ENCODE measurements around the gene CLMP.
A peak's percentile ranks its signal among the peaks of the same experiment; 100 is the strongest.

CLMP gene

DNA sequence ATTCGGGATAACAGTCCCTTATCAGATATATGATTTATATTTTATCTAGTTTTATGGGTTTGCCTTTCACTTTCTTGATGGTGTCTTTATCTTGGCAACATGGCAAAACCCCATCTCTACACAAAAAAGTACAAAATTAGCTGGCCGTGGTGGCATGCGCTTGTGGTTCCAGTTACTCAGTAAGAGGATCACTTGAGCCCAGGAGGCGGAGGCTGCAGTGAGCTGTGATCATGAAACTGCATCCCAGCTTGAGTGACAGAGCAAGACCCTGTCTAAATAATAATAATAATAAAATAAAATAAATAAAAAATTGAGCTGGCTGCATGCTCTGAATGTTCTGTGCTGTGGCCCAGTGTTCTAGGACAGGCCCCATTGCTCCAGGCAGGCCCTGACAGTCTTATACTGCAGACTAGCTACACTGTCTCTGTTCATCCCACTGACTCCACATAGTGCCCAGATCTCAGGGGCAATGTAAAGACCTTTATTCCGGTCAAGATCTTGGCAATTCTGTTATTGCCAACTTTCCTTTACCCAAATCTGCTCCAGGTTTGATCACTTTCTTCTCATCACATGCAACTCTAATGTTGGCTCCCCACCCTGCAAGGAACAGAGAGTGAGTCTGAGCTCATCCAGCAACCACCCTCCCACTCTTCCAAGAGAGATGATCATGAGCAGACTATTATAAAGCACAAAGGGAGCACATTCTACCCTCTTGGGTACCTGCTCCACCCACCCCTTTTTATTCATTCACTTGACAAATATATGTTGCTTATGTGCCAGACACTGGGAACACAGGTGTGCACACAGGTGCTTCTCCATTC is 141.9 kb downstream of the CLMP start:
- no peak for DNase-seq

DNA sequence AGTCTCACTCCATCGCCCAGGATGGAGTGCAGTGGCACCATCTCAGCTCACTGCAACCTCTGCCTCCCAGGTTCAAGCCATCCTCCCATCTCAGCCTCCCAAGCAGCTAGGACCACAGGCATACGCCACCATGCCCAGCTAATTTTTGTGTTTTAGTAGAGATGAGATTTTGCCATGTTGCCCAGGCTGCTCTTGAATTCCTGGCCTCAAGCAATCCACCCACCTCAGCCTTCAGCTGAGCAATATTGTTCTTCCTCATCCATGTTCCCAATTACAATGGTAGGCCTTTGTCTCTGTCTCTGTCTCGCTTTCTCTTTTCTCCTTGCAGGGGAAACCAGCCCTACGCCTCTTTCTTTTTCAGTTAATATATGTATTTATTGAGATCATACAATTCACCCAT is 143.4 kb downstream of the CLMP start:
- no peak for DNase-seq

DNA sequence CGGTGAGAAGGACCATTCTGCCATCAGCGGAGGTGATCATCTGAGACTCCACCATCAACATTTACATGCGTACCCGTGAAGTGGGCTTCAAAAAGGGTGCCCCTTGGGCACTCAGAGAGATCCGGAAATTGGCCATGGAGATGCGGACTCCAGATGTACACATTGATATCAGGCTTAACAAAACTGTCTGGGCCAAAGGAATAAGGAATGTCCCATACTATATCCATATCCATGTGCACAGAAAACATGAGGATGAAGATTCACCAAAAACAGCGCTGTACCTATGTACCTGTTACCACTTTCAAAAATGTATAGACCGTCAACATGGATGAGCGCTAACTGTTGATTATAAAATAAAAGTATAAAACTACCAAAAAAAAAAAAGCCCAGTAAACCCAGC is 143.9 kb downstream of the CLMP start:
- no peak for DNase-seq

DNA sequence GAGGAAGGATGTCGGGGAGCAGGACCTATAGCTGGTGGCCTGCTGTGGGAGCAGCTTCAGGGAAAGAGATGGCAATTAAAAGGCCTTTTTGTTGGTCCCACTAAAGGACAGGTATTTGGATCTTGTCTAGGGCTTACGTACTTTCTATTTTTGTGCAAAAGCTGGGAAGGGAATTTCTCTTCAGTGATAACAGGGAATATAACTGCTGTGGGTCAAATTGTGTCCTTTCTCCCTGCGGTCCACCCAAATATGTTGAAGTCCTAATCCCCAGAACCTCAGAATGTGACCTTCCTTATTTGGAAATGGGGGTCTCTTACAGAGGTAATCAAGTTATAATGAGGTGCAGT is 147.1 kb downstream of the CLMP start:
- DNase-seq, result no peak

DNA sequence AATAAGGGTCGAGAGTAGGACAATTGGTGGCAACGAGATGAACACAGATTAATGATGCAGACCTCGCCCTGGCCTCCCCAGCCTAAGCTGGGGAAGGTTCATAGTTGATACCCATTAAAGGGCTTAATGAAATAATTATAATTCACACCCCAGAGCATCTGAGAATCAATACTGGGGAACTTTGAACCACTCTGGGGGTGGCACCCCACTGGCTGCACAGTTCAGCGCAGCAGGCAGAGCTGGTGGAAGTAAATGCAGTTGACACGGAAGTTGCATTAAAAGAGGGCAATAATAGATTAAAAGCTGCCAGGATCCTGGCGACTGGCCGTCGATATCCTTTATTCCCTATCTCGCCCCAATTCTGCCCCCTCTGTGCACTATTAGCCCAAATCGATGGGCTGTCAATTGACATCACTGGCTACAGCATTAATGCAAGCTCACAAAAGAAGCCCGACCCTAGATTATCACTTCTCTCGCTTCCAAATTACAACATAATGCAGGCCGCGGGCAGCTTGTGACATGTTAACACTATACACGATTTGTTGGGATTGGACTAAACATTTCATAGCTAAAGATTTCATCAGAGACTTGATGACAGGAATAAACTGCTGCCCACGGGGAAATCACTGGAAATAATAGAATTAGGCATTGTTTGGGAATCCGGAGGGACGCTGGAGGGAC is 147.6 kb downstream of the CLMP start:
- DNase-seq, result no peak

DNA sequence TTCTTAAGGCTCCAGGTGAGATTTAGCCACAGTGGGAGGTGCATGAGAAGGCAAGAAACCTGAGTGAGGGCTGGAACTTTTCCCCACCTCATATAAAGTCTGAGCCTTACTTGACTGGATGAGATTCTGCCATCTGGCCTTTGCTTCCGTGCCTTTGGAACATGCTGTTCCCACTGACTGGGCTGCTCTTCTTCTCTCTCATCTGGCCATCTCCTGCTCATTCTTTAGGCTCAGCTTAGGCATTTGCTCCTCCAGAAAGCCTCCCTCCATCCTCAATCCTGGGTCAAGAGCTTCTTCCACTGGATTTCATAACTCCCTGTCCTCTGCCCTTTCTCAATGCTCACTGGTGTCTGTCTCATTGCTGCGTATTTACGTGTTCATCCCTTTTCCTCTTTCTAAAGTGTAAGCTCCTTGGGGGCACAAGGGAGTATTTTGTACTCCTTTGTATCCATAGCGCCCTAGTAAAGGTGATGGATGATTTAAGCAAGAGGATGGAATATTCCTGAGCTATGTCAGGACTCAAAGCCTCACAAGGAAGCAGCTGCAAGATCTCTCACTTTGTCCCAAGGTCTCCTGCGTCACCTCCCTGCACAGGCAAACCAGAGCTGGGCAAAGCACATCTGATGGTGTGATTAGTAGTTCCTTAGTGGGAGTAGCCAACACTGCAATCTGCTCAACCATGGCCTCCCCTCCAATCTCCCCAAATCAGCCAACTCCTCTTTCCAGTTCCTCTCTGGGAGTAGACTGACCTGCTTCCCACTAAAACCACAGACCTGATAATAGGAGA is 148.4 kb downstream of the CLMP start:
- no peak for DNase-seq

DNA sequence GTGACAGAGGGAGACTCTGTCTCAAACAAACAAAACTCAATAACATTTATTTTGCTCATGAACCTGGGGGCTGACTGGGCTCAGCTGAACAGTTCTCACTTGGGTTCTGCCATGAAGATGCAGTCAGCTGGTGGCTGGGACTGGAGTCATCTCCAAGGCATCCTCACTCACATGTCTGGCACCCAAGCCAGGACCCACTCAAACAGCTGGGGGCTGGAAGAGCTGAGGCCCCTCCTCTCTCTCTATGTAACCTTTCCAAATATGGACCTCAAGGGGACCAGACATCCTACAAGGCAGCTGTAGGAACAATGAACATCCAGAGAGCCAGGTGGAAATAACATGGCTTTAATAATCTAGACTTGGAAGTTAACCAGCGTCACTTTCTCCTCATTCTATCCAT is 149.9 kb downstream of the CLMP start:
- DNase-seq, result no peak

DNA sequence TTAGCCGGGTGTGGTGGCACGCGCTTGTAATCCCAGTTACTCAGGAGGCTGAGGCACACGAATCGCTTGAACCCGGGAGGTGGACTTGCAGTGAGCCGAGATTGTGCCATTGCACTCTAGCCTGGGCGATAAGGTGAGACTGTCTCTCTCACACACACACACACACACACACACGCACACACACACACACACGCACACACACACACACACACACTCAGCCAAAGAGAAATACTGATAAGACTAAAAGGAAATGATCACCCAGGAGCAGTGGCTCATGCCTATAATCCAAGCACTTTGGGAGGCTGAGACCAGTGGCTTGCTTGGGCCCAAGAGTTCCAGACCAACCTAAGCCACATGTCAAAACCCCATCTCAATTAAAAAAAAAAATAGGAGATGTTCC is 153.9 kb downstream of the CLMP start:
- no peak for DNase-seq

DNA sequence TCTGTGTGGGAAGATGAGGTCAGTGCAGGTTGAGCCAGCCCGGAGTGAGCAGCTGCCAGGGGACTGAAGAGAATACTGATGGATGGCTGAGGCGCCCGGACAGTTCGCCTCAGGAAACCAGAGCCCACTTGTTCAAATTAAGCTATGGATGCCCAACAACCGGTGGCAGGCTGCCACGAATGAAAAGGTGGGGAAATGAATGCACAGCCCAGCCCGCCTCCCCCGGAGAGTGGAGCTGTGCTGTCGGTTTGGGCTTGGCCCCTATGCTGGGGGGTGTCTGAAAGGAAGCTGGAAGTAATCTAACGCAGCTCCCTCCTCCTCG is 155.0 kb downstream of the CLMP start:
- DNase-seq, result no peak

DNA sequence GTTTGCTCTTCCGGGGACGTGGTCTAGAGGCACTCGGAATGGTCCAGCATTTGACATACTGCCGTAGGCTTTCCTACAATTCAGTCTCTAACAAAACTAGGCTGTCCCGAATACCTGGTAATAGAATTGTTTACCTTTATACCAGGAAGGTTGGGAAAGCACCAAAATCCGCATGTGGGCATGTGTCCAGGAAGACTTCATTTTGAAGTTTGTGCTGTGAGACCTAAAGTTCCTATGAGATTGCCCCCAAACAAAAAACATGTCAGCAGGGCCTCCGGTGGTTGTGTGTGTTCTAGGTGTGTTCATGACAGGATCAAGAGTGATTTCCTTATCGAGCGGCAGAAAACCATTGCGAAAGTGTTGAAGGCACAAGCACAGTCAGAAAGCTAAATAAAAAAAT is 159.2 kb downstream of the CLMP start:
- DNase-seq, result no peak

DNA sequence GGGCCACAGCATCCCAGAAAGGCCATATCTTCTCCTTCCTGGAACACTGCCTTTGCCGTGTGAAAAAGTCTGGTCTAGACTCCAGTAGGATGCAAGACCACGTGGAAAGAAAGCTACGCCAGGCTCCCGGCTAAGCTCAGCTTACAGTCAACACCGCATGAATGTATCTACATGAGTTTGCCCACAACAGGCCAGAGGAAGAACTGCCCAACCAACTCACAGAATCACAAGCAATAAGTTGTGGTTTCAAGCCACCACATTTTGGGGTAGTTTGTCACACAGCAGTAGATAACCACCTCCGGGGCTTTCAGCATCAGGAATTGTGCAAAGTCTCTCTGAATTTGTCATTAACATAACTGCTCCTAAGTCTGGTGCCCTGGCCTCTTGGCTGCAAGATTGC is 160.5 kb downstream of the CLMP start:
- no peak for DNase-seq

DNA sequence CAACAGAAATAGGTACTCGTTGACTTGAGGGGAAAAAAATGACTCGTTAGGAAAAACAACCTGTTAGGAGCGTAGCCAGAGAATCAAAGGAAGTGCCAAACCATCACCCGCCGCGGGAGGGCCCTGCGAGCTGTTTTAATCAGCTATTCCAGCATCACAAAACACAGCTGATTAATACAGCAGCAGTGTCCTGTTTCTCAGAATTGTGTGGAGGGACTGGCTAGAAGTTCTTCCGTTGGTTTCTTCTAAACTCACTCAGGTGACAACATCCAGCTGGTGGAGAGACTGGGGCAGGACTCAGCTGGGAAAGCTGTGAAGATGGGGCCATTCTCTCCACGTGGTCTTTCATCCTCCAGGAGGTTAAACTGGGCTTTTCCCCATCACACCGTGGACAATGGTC is 161.2 kb downstream of the CLMP start:
- DNase-seq, result no peak

DNA sequence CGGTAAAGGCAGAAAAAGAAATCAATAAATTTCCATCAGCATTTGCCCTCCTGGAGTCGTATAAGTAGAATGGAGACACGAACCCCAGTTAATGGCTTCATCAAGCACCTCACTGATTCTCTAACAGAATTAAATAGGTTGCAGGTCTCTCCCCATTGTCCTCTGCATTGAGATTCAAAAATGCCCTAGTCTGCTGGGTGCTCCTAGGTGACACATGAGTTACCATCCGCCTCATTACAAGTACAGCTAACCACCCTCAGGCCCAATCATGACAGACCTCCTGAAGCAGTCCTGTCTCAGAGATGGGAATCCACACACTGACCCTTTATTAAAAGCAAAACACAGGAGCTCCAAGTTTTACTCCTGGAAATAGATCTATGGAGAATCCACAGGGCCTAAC is 164.5 kb downstream of the CLMP start:
- DNase-seq, result no peak

DNA sequence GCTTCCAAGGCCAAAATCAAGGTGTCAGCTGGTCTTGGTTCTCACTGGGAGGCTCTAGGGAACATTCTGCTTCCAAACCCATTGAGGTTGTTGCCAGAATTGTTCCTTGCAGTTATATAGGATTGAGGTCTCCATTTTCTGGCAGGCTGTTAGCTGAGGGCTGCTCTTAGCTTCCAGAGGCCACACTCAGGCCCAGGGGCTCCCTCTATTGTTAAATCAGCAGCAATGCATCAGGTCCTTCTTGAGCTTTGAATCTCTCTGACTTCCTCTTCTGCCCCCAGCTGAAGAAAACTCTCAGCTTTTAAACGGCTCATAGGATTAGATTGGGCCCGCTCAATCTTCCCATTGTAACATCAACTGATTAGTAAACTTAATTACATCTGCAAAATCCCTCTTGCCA is 174.1 kb downstream of the CLMP start:
- DNase-seq, result peak; percentile 38
